H1 (cell line): ENCODE data around the gene PRKCH. TPM values are rescaled to one million over a fixed set of nuclear protein-coding genes. Genes with fewer than 3 reads are reported as not detected.

Source experiments
- CTCF ChIA-PET: fragments of 300-600 bp; sonication (Branson Sonifier 250); formaldehyde crosslinking; loops from one replicate; lab custom pipeline; 2021; ENCODE audit not compliant: partially characterized antibody; lab: Charles Lee
- POLR2A ChIA-PET: fragments of 300-600 bp; sonication (Branson Sonifier 250); formaldehyde crosslinking; loops from one replicate; lab custom pipeline; 2021; ENCODE audit warnings: inconsistent platforms; ENCODE audit not compliant: partially characterized antibody; lab: Charles Lee
- DNase-seq, 2 experiments: peaks; one replicate each; pipeline versions ENCODE4 v3.0.0 to v3.0.0-alpha.2; 2010 to 2022; ENCODE audit warnings: low spot score in 2 of 2, low read depth in 1 of 2, mixed read lengths in 1 of 2
- FAIRE-seq: peaks from 2 replicates; lab custom pipeline; 2011; peaks lifted over from hg19 to GRCh38; lab: Jason Lieb, UNC
- H2AFZ ChIP-seq: 2 replicates; pipeline ENCODE4 v1.8.1; 2012; ENCODE audit warnings: low read length, inconsistent platforms
- H2AK5ac ChIP-seq: 2 replicates; pipeline ENCODE4 v1.6.1; 2013; ENCODE audit warnings: low read depth, low read length
- H2BK120ac ChIP-seq: replicated peaks from 2 replicates; pipeline ENCODE3; 2013; ENCODE audit warnings: low read depth, low read length, inconsistent platforms
- H2BK12ac ChIP-seq: 2 replicates; pipeline ENCODE4 v1.6.1; 2013; ENCODE audit warnings: low read depth, low read length
- H2BK15ac ChIP-seq: 2 replicates; pipeline ENCODE4 v1.6.1; 2013; ENCODE audit warnings: low read length
- H2BK20ac ChIP-seq: 2 replicates; pipeline ENCODE4 v1.6.1; 2013; ENCODE audit warnings: low read length
- H2BK5ac ChIP-seq: 2 replicates; pipeline ENCODE4 v1.6.1; 2013; ENCODE audit warnings: low read depth, low read length
- H3K14ac ChIP-seq: 2 replicates; pipeline ENCODE4 v1.6.1; 2013; ENCODE audit warnings: inconsistent platforms; ENCODE audit not compliant: insufficient read length
- H3K18ac ChIP-seq: 2 replicates; pipeline ENCODE4 v1.6.1; 2013; ENCODE audit warnings: low read length; ENCODE audit errors: extremely low read depth
- H3K23ac ChIP-seq: 2 replicates; pipeline ENCODE4 v1.6.1; 2013; ENCODE audit warnings: inconsistent platforms; ENCODE audit not compliant: insufficient read length
- H3K23me2 ChIP-seq: 2 replicates; pipeline ENCODE4 v1.6.1; 2013; ENCODE audit warnings: low read depth, low read length
- H3K27ac ChIP-seq: 2 replicates; pipeline ENCODE4 v1.6.1; 2011; ENCODE audit warnings: low read depth, low read length, inconsistent platforms
- H3K27me3 ChIP-seq, 4 experiments: replicated peaks in 1 of 4; 1 replicate in 1 of 4; 2 replicates in 3 of 4; pipeline versions ENCODE4 v1.6.1 to v1.8.1; 2011 to 2013; ENCODE audit warnings: low read length in 3 of 4, mild to moderate bottlenecking in 3 of 4, inconsistent platforms in 2 of 4, mixed read lengths in 2 of 4, moderate library complexity in 1 of 4; ENCODE audit not compliant: control insufficient read depth in 3 of 4, insufficient read depth in 3 of 4; ENCODE audit errors: extremely low read depth in 1 of 4
- H3K36me3 ChIP-seq, 4 experiments: 2 replicates each; pipeline versions ENCODE4 v1.6.1 to v1.8.1; 2011 to 2013; ENCODE audit warnings: mild to moderate bottlenecking in 4 of 4, low read length in 3 of 4, moderate library complexity in 2 of 4, control low read depth in 1 of 4, inconsistent platforms in 1 of 4; ENCODE audit not compliant: insufficient read depth in 4 of 4, control insufficient read depth in 2 of 4
- H3K4ac ChIP-seq: replicated peaks from 2 replicates; pipeline ENCODE3; 2013; ENCODE audit warnings: low read length, low read depth, mixed read lengths, inconsistent platforms; ENCODE audit not compliant: insufficient read length
- H3K4me1 ChIP-seq, 4 experiments: replicated peaks in 1 of 4; 1 replicate in 1 of 4; 2 replicates in 3 of 4; pipeline versions ENCODE4 v1.6.1 to v1.8.1; 2011 to 2013; ENCODE audit warnings: low read length in 3 of 4, inconsistent platforms in 2 of 4, mixed read lengths in 1 of 4; ENCODE audit not compliant: insufficient read depth in 4 of 4, control insufficient read depth in 3 of 4
- H3K4me2 ChIP-seq, 2 experiments: 2 replicates each; pipeline versions ENCODE4 v1.6.1 to v1.8.1; 2011 to 2013; ENCODE audit warnings: low read depth in 2 of 2, low read length in 2 of 2, control low read depth in 1 of 2, inconsistent platforms in 1 of 2, mild to moderate bottlenecking in 1 of 2; ENCODE audit not compliant: insufficient read depth in 1 of 2
- H3K4me3 ChIP-seq, 4 experiments: fragments of 200-600, 300-600 bp in 1 of 4; sonication (generic), shearing (Covaris generic), sonication (Bioruptor Twin) in 1 of 4; 2 replicates each; pipeline versions ENCODE4 v1.5.1 to v1.8.1; 2011 to 2016; ENCODE audit warnings: low read length in 4 of 4, low read depth in 3 of 4, control low read depth in 2 of 4, inconsistent platforms in 2 of 4, mild to moderate bottlenecking in 2 of 4, mixed read lengths in 1 of 4, moderate library complexity in 1 of 4; ENCODE audit not compliant: insufficient read depth in 2 of 4; ENCODE audit errors: extremely low read depth in 1 of 4
- H3K56ac ChIP-seq: replicated peaks from 2 replicates; pipeline ENCODE3; 2013; ENCODE audit warnings: low read depth, mild to moderate bottlenecking, mixed read lengths, low read length, inconsistent platforms; ENCODE audit not compliant: insufficient read length
- H3K79me1 ChIP-seq: 2 replicates; pipeline ENCODE4 v1.6.1; 2013; ENCODE audit warnings: low read depth, low read length, control low read depth
- H3K79me2 ChIP-seq, 2 experiments: 2 replicates each; pipeline versions ENCODE4 v1.6.1 to v1.8.1; 2012 to 2013; ENCODE audit warnings: low read length in 2 of 2, mild to moderate bottlenecking in 2 of 2, inconsistent platforms in 1 of 2; ENCODE audit not compliant: insufficient read depth in 2 of 2, control insufficient read depth in 1 of 2
- H3K9ac ChIP-seq, 4 experiments: replicated peaks in 1 of 4; 1 replicate in 1 of 4; 2 replicates in 3 of 4; pipeline versions ENCODE4 v1.6.1 to v1.8.1; 2011 to 2013; ENCODE audit warnings: low read depth in 3 of 4, low read length in 3 of 4, control low read depth in 2 of 4, mild to moderate bottlenecking in 2 of 4, moderate library complexity in 2 of 4, inconsistent platforms in 1 of 4; ENCODE audit errors: extremely low read depth in 1 of 4
- H3K9me3 ChIP-seq, 2 experiments: 2 replicates each; pipeline versions ENCODE4 v1.6.1 to v1.8.1; 2012 to 2013; ENCODE audit warnings: mild to moderate bottlenecking in 2 of 2, moderate library complexity in 2 of 2, control low read depth in 1 of 2, inconsistent platforms in 1 of 2, low read depth in 1 of 2, low read length in 1 of 2, mixed read lengths in 1 of 2; ENCODE audit not compliant: insufficient read depth in 2 of 2
- H4K20me1 ChIP-seq, 2 experiments: replicated peaks in 1 of 2; 2 replicates each; pipeline versions ENCODE3 to v1.8.1; 2011 to 2013; ENCODE audit warnings: inconsistent platforms in 2 of 2, low read length in 2 of 2, mild to moderate bottlenecking in 1 of 2; ENCODE audit not compliant: insufficient read depth in 2 of 2, control insufficient read depth in 1 of 2
- H4K5ac ChIP-seq: 2 replicates; pipeline ENCODE4 v1.6.1; 2013; ENCODE audit warnings: low read length, low read depth, mixed read lengths, inconsistent platforms; ENCODE audit not compliant: insufficient read length
- H4K8ac ChIP-seq: 2 replicates; pipeline ENCODE4 v1.8.0; 2013; ENCODE audit warnings: mild to moderate bottlenecking, moderate library complexity, low read length, inconsistent platforms; ENCODE audit not compliant: insufficient read depth; ENCODE audit errors: extremely low read depth
- H4K91ac ChIP-seq: replicated peaks from 2 replicates; pipeline ENCODE3; 2013; ENCODE audit warnings: low read length, mixed read lengths, inconsistent platforms; ENCODE audit not compliant: insufficient read length
- FOSL1 ChIP-seq: IDR thresholded peaks from 2 replicates; pipeline ENCODE4 v1.6.1; 2011; ENCODE audit warnings: mild to moderate bottlenecking, low read depth, low read length, moderate library complexity; ENCODE audit not compliant: insufficient read depth
- PHF8 ChIP-seq: fragments of 200-600 bp; sonication (generic); conservative IDR thresholded peaks from 2 replicates; pipeline ENCODE4 v1.7.1; 2012; ENCODE audit warnings: low read depth, mild to moderate bottlenecking, inconsistent platforms, low read length, moderate library complexity
- RNF2 ChIP-seq: fragments of 200-900, 300-1000 bp; sonication (generic); IDR thresholded peaks from 2 replicates; pipeline ENCODE4 v1.7.1; 2016; ENCODE audit warnings: borderline replicate concordance, low read depth, mild to moderate bottlenecking, antibody characterized with exemption, low read length; ENCODE audit not compliant: poor library complexity, severe bottlenecking; ENCODE audit errors: missing control alignments
- SP1 ChIP-seq: IDR thresholded peaks from 2 replicates; pipeline ENCODE4 v1.6.1; 2011; ENCODE audit warnings: low read depth, low read length
- WGBS, 2 experiments: shearing (Covaris generic) in 1 of 2; methylation state at CpG; one replicate each; pipeline versions ENCODE4 v1.1.6 to v1.1.7; 2013 to 2015; ENCODE audit warnings: low lambda C conversion rate in 2 of 2, mixed read lengths in 2 of 2, inconsistent platforms in 1 of 2, low coverage in 1 of 2, missing lambda C conversion rate in 1 of 2; ENCODE audit not compliant: insufficient replicate concordance in 2 of 2, insufficient coverage in 1 of 2, insufficient read length in 1 of 2; ENCODE audit errors: extremely low coverage in 1 of 2, missing lambda C conversion rate in 1 of 2; 5-methylcytosine and 5-hydroxymethylcytosine counted together
- polyA plus RNA-seq, 7 experiments: library from polyadenylated mRNA; depleted of rRNA in 3 of 7; stranded (reverse) in 5 of 7; unstranded in 2 of 7; fragments of >200 nt in 5 of 7; fragments of 200-250 nt in 2 of 7; gene quantifications; 1 replicate in 5 of 7; 2 replicates in 1 of 7; 4 replicates in 1 of 7; pipeline versions ENCODE4 v1.2.1 to v1.2.3, GENCODE V29; 2011 to 2013; ENCODE audit warnings: missing spikeins in 2 of 7, mixed read lengths in 2 of 7
- total RNA-seq: library from RNA; stranded (reverse); fragmentation: NEBNext Ultra II Directional; extraction: Animal tissue kit (Norgen Biotek cat#: 25700); gene quantifications from 2 replicates; pipeline ENCODE4 v1.2.1, GENCODE V29; 2021

Gene PRKCH
- total and polyA plus RNA-seq, 2 of the 8 experiments (the other 6 are each of a cell fraction or from before 2014, with no cell fraction given), result 6.4 to 7.0 TPM

GRCh38 chr14:61557854-61558253 is 236.5 kb downstream of the PRKCH start:
- Histone ChIP-seq H4K8ac (no peak overlapping the region), H3K18ac (no peak overlapping the region), H2BK12ac (no peak overlapping the region), H3K4me2 (no peak overlapping the region), H3K79me2 (no peaks in the 10 kb centered on the region), H3K4ac (no peak overlapping the region), H3K36me3 (no peaks in the 10 kb centered on the region), H3K79me1 (no peaks in the 10 kb centered on the region; the same call in 1 of the 2 replicates), H3K27me3 (no peaks in the 10 kb centered on the region; a peak in 1 of 7 replicates), H3K23me2 (no peaks in the 10 kb centered on the region), H3K9me3 (no peaks in the 10 kb centered on the region), H4K5ac (no peak overlapping the region), H4K20me1 (no peaks in the 10 kb centered on the region), H3K27ac (no peak overlapping the region), H2AFZ (no peak overlapping the region), H3K9ac (no peak overlapping the region), H3K4me1 (peaks cover 3 to 16% (median 9%) of the 10 kb centered on the region in 4 experiments), H2BK15ac (no peak overlapping the region), H2BK5ac (no peak overlapping the region), H2BK120ac (no peak overlapping the region), H3K23ac (no peak overlapping the region), H3K56ac (no peak overlapping the region), H2AK5ac (no peak overlapping the region), H3K4me3 (no peak overlapping the region), H2BK20ac (no peak overlapping the region), H3K14ac (no peak overlapping the region), H4K91ac (no peak overlapping the region)
- DNase-seq, result no peak
- TF ChIP-seq SP1 (no peak), FOSL1 (no peak), RNF2 (no peak), PHF8 (no peak)
- WGBS, 2 experiments, result 94% methylated on average over 5 of the region's 5 CpGs; no CpG with 5 or more reads in 1 of the 2 experiments
- CTCF ChIA-PET, result interaction anchor here (0.7 to 4.4 kb wide), 2 partner anchors 12 to 280 kb away, joined by 3 to 22 read pairs; no protein-coding TSS in a partner anchor
- POLR2A ChIA-PET, result interaction anchor here (1.2 to 1.5 kb wide), 2 partner anchors 57 to 137 kb away, joined by 3 to 4 read pairs; partner anchors contain the start of gene HIF1A
- no peak for FAIRE-seq
